ENCODE measurements around the gene NAP1L4. TPM values are rescaled to one million over a fixed set of nuclear protein-coding genes. Genes with fewer than 3 reads are reported as not detected.

The NAP1L4 gene
- polyA plus RNA-seq, 5 donors: 144 to 206 (median 190) TPM

DNA sequence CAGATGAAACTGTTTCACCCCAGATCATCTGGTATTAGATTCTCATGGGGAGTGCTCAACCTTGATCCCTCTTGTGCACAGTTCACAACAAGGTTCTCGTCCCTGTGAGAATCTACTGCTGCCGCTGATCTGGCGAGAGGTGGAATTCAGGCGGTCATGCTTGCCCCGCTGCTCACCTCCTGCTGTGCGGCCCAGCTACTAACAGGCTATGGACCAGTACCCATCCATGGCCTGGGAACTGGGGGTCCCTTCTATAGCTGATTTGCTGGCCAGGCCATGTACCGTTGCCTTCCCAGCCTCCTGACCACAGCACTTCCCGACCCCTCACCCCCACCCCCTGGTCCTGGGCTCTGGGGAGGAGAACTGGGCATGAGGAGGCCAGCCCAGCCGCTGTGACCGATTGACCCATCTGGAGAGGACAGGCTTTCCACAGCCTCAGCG is 65.5 kb downstream of the NAP1L4 start:
- DNase-seq: no peak

DNA sequence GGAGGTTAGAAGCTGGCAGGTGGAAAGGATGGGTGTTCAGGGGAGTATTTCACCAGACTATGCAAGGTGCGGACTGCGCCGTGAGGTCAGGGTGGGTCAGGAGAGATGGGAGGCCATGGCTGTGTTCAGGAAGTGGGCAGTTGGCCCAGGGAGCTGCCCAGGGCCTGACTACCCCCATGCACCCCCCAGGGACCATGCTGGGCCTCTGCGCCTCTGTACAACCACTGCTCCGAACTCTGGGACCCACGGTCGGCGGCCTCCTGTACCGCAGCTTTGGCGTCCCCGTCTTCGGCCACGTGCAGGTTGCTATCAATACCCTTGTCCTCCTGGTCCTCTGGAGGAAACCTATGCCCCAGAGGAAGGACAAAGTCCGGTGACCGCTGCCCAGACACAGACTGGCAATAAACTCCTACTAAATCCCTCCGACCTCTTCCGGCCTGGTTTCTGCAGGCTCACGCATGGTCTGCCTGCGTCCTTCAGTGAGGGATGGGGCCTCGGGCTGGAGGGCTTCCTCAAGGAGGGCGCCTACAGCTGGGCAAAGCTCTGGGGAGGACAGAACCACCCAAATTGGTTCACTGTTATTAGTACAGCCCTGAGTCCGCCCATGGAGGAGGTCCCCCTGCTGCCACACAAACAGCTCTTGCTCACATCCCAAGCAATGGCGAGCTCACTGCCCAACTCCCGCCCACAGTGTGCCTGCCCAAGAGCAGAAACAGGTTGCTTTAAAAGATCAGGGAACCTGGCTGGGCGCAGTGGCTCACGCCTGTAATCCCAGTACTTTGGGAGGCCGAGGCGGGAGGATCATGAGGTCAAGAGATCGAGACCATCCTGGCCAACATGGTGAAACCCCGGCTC is 67.1 kb downstream of the NAP1L4 start:
- no peak for DNase-seq

DNA sequence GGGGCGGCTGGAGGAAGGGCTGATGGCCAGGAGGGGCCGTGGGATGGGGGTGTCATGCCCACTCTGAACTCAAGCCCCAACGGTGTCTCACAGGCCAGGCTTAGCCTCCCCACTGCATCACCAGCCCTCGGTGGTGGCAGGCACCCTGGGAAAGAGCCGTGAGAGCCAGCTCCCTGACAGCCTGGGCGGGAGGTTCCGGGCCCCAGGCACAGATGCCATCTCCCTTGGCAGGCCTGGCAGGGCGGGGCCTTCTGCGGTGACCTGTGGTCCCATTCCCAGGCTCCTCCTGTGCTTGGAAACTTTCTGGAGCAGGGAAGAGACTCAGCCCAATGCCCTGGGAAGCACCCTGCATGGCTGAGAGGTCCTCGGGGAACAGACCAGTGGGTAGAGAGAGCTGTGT is 67.7 kb downstream of the NAP1L4 start:
- no peak for DNase-seq

DNA sequence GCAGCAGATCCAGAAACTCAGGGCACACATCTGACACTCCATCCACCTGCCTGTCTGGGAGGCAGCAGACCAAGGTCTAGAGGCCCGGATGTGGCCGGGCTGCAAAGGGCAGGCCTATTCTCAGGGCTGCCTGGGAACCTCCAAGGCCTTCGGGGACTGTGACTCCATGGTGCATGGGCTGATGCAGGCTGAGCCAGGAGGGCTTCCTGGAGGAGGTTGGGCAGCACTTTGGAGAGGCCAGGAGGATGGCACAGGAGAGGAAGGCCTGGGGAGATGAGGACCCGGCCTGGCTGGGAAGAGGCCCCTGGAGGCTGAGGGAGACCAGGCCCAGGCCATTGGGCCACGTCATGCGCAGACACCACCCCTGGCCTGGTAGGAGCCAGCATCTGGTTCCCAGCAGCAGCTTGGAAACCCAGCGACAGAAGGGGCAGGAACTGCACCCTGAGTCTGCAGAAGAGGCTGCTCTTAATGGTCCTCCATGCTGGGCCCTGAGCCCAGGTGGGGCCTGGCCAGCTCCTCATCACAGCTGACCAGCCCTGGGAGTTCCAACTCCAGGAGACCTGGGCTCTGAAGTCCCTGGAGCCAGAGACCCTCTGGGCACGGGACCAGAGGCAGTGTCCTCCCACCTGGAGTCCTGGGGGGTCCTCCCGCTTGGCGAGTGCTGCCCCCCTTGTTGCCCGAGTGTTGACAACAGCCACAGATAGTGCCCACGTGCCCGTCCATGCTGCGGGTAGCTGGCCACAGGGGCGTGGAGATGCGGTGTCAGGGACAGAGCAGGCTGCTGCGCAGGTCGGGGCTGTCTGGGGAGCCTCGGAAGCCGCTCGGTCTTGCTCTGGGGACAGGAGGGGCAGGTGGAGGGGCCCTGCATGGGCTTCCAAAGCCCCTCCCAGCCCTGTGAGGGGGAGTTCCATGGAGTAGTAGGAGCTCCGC is 68.4 kb downstream of the NAP1L4 start:
- DNase-seq: no peak

DNA sequence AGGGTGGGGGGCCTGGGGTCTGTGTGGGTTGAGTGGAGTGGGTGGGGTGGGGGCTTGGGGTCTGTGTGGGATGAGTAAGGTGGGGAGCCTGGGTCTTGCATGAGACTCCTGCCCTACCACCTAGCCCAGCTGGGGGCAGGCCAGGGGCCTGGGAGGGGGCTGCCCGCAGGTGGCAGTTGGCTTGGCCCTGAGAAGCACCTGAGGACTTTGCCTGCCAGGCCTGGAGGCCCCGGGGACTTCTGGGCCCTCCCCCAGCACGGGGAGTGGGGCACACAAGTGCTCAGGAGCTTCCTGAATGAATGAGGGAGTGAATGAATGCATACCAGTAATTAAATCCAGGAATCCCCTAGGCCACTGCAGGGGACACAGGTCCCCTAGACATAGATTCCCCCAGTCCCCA is 69.5 kb downstream of the NAP1L4 start:
- DNase-seq: no peak

- DNase-seq: no peak
Measured at GRCh38 chr11:2921742-2922493, 70.2 kb downstream of the NAP1L4 start.

DNA sequence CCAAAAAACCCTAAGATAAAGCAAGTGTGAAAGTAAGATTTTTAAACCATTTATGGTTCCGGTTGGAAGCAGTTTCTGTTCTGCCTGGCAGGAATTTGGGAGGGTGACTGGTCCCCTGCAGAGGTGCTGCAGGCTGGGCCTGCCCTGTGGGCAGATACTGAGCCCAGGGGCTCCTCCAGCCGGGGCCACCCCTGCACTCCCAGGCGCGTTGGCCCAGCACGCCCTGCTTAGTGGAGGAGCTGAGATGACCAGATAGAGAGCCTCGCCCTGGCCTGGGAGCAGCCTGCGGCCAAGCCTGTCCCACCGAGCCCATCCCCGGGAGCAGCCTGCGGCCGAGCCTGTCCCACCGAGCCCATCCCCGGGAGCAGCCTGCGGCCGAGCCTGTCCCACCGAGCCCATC is 70.9 kb downstream of the NAP1L4 start:
- no peak for DNase-seq

DNA sequence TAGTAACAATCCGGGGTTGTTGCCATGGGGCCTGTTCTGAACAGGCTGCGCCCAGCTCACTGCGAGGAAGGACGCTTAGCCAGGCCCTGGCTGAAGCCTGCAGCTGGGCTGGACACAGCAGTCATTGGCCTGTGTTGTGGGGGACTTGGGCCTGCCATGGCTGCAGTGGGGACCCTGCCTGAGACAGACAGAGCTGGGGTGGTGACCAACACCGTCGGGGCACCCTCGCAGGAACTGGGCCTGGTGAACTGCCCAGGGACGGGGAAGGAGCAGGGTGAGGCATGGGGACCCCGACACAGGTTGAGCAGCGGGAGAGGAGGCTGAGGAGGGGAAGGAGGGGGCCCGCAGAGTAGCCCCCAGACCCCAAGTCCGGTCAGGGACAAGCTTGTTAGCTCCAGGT is 71.8 kb downstream of the NAP1L4 start:
- DNase-seq: no peak

DNA sequence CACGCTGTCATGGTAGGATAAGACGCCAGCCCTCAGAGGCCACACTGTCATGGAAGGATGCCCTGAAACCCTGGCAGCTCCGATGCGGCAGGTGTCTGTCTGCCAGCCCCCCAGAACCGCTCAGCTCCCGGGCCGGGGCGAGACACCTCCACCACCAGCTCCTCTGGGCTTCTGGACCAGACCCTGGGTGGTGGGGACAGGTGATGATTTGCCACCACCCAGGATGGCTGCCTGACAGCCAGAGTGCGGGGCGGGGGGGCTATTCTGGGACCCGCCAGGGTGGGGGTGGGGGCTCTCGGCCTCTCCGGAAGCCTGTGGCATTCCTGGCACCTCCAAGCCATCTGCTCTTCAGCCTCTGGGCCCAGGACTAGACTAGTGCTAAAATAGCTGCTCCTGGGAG is 72.3 kb downstream of the NAP1L4 start:
- no peak for DNase-seq

DNA sequence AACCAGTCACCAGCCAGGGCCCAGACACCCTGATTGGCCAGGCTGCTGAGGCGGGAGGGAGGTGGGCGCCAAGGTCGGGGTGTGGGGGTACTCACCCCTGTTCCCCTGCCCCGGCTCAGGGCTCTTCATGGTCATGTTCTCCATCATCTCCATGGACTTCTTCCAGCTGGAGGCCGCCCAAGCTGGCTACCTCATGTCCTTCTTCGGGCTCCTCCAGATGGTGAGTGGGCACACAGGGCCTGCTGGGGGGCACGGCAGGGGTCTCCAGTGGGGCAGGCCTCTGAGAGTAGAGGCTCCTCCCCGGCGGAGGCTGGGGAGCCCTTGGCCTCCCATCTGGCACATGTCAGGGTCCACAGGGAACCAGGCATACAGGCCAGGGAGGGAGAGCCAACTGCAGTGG is 72.9 kb downstream of the NAP1L4 start:
- DNase-seq: no peak

DNA sequence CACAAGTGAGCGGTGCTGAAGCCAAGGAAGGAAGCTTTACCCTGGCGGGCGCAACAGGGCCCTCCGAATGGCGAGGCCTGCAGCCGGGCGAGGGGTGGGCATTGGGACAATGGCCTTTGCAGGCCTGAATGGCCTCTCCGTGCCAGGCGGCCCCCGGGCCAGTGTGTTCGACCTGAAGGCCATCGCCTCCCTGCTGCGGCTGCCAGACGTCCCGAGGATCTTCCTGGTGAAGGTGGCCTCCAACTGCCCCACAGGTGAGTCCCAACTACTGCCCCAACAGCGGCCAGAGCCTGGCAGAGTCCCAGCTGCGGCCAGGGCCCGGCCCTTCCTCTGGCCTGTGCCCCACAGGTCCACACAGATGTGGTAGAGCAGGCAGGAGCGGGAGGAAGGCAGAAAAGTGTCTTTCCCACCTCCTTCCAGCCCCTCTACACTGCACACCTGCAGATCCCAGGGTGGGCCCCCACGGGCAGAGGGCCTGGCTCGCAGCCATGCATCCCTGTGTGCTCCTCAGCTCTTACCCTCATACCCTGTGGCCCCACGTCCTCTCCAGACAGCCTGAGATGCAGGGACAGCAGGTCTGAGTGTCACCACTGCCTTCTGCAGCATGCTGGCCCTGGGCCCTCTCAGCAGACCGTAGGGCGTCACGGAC is 74.2 kb downstream of the NAP1L4 start:
- no peak for DNase-seq

DNA sequence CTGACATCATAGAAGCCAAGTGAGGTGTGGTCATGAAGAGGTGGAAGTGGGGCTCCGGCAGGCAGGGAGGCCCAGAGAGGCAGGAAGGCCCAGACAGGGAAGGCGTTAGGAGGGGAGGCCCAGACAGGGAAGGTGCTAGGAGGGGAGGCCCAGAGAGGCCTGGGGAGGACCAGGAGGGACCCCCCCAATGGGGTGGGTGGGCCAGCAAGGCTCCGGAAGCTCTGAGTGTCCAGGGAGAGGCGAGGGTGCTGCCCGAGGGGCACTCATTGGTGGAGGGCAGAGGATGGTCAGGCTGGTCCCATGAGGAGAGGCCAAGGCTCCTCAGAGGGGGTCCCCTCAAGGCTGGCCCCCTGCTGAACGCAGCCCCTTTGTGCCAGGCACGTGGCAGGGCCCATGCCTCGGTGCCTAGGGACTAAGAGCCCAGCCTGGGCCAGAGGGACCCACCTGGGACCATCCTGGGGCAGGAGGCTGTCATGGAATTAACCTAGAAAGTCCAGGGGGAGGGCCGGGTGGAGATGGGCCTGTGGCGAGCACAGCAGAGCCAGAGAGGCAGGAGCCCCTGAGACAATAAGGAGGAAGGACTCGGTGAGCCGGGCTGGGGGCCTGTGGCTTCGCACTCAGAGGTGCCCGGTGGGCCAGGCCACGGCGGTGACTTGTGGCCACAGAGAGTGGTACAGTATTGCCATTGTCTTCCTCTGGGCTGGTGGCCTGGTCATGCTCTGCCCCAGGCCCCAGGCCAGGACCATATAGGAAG is 75.1 kb downstream of the NAP1L4 start:
- DNase-seq: no peak

- no peak for DNase-seq
Measured at GRCh38 chr11:2916114-2916891, 75.8 kb downstream of the NAP1L4 start.

- no peak for DNase-seq
Measured at GRCh38 chr11:2915473-2915872, 76.7 kb downstream of the NAP1L4 start.

GRCh38 chr11:2914455-2915195 is 77.5 kb downstream of the NAP1L4 start:
- DNase-seq: no peak

GRCh38 chr11:2913776-2914175 is 78.4 kb downstream of the NAP1L4 start:
- no peak for DNase-seq

GRCh38 chr11:2913019-2913431 is 79.1 kb downstream of the NAP1L4 start:
- no peak for DNase-seq

DNA sequence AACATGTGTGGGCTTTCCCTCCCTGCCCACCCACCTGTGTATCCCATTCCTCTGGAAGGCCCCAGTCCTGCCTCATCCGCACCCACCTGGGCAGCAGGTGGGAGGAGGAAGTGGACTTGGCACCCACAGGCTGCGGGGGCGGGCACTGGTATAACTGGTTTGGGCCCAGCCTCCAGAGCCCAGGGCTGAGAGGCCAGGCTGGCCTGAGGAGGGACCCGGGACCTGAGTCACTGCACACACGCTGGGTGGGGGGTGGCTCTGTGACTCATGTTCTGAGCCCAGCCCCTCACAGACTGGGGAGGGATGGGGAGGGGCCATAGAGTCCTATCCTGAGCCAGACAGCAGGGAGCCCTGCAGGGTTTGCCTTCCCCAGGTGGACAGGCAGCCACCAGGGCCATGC is 79.6 kb downstream of the NAP1L4 start:
- peak in 1 of 2 donors; percentile 72 for DNase-seq

DNA sequence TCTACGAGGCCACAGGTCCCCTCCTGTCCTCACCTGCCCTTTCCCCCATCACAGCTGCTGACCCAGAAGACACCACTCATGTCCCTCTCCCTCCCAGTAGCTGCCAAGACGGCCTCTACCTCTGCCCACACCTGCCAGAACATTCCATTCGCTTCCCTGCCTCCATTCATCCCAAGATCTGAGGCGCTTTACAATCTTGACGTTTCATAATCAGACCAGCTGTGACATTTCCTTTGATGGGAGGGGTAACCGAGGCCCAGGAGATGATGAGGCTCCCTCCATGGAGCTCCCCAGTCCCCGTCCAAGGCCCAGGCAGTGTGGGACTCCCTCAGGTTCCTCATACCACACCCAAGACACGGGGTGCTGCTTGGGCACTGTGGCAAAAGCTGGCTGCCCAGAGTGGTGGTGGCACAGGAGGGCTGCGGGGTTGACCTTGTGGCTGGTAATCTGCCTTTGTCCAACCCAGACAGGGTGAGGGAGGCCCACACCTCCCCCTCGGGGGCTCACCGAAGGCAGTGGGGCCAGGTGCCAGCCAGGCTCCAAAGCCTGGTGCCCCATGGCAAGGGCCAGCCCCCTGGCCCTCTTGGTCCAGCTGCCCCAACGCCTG is 80.2 kb downstream of the NAP1L4 start:
- DNase-seq: no peak

All from right lung (tissue), 5 donors.